HEK293T (cell line): ENCODE data around the gene PIP5K1C.

Experiments
- CTCF ChIA-PET: fragments of 350-600 bp; formaldehyde crosslinking; extraction: SDS; loops from one replicate; lab custom pipeline; 2021; ENCODE audit warnings: antibody characterized with exemption, inconsistent platforms; lab: Yijun Ruan, JAX
- POLR2A ChIA-PET: fragments of 350-600 bp; formaldehyde crosslinking; extraction: SDS; loops from one replicate; lab custom pipeline; 2020; ENCODE audit warnings: antibody characterized with exemption, inconsistent platforms; lab: Yijun Ruan, JAX
- DNase-seq: peaks from one replicate; pipeline ENCODE4 v3.0.0; 2012; ENCODE audit warnings: mixed read lengths; ENCODE audit errors: extremely low spot score
- ARNT ChIP-seq: fragments of 450-650 bp; IDR thresholded peaks from 2 replicates; pipeline ENCODE4 v1.6.1; 2017; ENCODE audit warnings: mild to moderate bottlenecking
- BHLHE40 ChIP-seq: fragments of 450-650 bp; IDR thresholded peaks from 2 replicates; pipeline ENCODE4 v1.6.1; 2016; ENCODE audit warnings: mild to moderate bottlenecking, moderate library complexity, borderline replicate concordance
- CTBP1 ChIP-seq: fragments of 450-650 bp; IDR thresholded peaks from 2 replicates; pipeline ENCODE4 v1.6.1; 2016; ENCODE audit warnings: borderline replicate concordance
- ELF4 ChIP-seq: fragments of 450-650 bp; IDR thresholded peaks from 2 replicates; pipeline ENCODE4 v1.6.1; 2017; ENCODE audit warnings: antibody characterized with exemption
- FOXA1 ChIP-seq: fragments of 450-650 bp; IDR thresholded peaks from 2 replicates; pipeline ENCODE4 v1.6.1; 2016; ENCODE audit warnings: mild to moderate bottlenecking
- FOXK2 ChIP-seq: fragments of 450-650 bp; IDR thresholded peaks from 2 replicates; pipeline ENCODE4 v1.6.1; 2016; ENCODE audit warnings: mild to moderate bottlenecking
- FOXM1 ChIP-seq: fragments of 450-650 bp; IDR thresholded peaks from 2 replicates; pipeline ENCODE4 v1.6.1; 2017; ENCODE audit warnings: mild to moderate bottlenecking, borderline replicate concordance
- HDGF ChIP-seq: fragments of 450-650 bp; IDR thresholded peaks from 2 replicates; pipeline ENCODE4 v1.6.1; 2017; ENCODE audit warnings: antibody characterized with exemption, borderline replicate concordance
- L3MBTL2 ChIP-seq: fragments of 450-650 bp; conservative IDR thresholded peaks from 2 replicates; pipeline ENCODE4 v1.6.1; 2016; ENCODE audit warnings: mild to moderate bottlenecking
- LEF1 ChIP-seq: fragments of 450-650 bp; IDR thresholded peaks from 2 replicates; pipeline ENCODE4 v1.6.1; 2017; ENCODE audit warnings: mild to moderate bottlenecking, borderline replicate concordance
- NFRKB ChIP-seq: fragments of 450-650 bp; IDR thresholded peaks from 2 replicates; pipeline ENCODE4 v1.6.1; 2016; ENCODE audit warnings: mild to moderate bottlenecking, moderate library complexity
- PKNOX1 ChIP-seq: fragments of 450-650 bp; IDR thresholded peaks from 2 replicates; pipeline ENCODE4 v1.6.1; 2016
- SP1 ChIP-seq: fragments of 450-650 bp; IDR thresholded peaks from 2 replicates; pipeline ENCODE4 v1.6.1; 2017
- SUZ12 ChIP-seq: fragments of 450-650 bp; IDR thresholded peaks from 2 replicates; pipeline ENCODE4 v1.6.1; 2016; ENCODE audit warnings: mild to moderate bottlenecking
- TARDBP ChIP-seq: fragments of 450-650 bp; IDR thresholded peaks from 2 replicates; pipeline ENCODE4 v1.6.1; 2016
- ZNF384 ChIP-seq: fragments of 450-650 bp; IDR thresholded peaks from 2 replicates; pipeline ENCODE4 v1.6.1; 2016

The PIP5K1C gene

GRCh38 chr19:3653865-3654513 lies 46.3 kb downstream of the PIP5K1C start:
- POLR2A ChIA-PET, result no interaction called here
- TF ChIP-seq PKNOX1 (no peak), LEF1 (no peak), HDGF (no peak), ZNF384 (no peak), SP1 (no peak), FOXK2 (no peak), ARNT (no peak), SUZ12 (no peak), NFRKB (no peak), FOXM1 (no peak)
- CTCF ChIA-PET, result interaction anchor here (0.5 kb wide), 1 partner anchor 24 kb away, joined by 3 read pairs; no protein-coding TSS in a partner anchor
- no peak for DNase-seq

- DNase-seq, result no peak
- no peak for TF ChIP-seq SP1
- TF ChIP-seq BHLHE40, result no peak
- TF ChIP-seq CTBP1, result no peak
- no peak for TF ChIP-seq PKNOX1
- TF ChIP-seq ARNT, result no peak
- TF ChIP-seq TARDBP, result no peak
- TF ChIP-seq LEF1, result no peak
- no peak for TF ChIP-seq L3MBTL2
- no peak for TF ChIP-seq FOXM1
- TF ChIP-seq HDGF, result no peak
- no peak for TF ChIP-seq ELF4
- no peak for TF ChIP-seq NFRKB
- no peak for TF ChIP-seq FOXK2
- no peak for TF ChIP-seq SUZ12
- TF ChIP-seq ZNF384, result no peak
- no peak for TF ChIP-seq FOXA1
- CTCF ChIA-PET, result no interaction called here
- POLR2A ChIA-PET, result no interaction called here
Observed at GRCh38 chr19:3653081-3653795, 47.0 kb downstream of the PIP5K1C start.

GRCh38 chr19:3652422-3652821 lies 47.8 kb downstream of the PIP5K1C start:
- TF ChIP-seq ZNF384, result no peak
- no peak for TF ChIP-seq TARDBP
- no peak for TF ChIP-seq PKNOX1
- no peak for TF ChIP-seq NFRKB
- no peak for TF ChIP-seq ARNT
- POLR2A ChIA-PET, result no interaction called here
- no peak for DNase-seq
- CTCF ChIA-PET, result interaction anchor here (0.6 kb wide), 1 partner anchor 107 kb away, joined by 3 read pairs; no protein-coding TSS in a partner anchor

GRCh38 chr19:3651684-3652083 lies 48.6 kb downstream of the PIP5K1C start:
- TF ChIP-seq SUZ12 (no peak), LEF1 (no peak), ZNF384 (no peak), SP1 (no peak), HDGF (no peak), FOXK2 (no peak), ELF4 (no peak), L3MBTL2 (no peak), NFRKB (no peak), CTBP1 (no peak), FOXM1 (no peak), PKNOX1 (no peak), FOXA1 (no peak)
- CTCF ChIA-PET, result no interaction called here
- DNase-seq, result no peak
- POLR2A ChIA-PET, result no interaction called here

- ChIA-PET CTCF (no interaction called here), POLR2A (no interaction called here)
- no peak for DNase-seq
- TF ChIP-seq SUZ12, result no peak
- TF ChIP-seq CTBP1, result no peak
- TF ChIP-seq SP1, result no peak
- no peak for TF ChIP-seq HDGF
- no peak for TF ChIP-seq ZNF384
- no peak for TF ChIP-seq FOXM1
Observed at GRCh38 chr19:3649888-3650287, 50.4 kb downstream of the PIP5K1C start.
